GM23338 (cell line): Measurements from ENCODE around the gene DBNL. TPM values are rescaled to one million over a fixed set of nuclear protein-coding genes. Genes with fewer than 3 reads are reported as not detected.
"Not testable (repeated sequence)": the region's sequence is repeated elsewhere in the genome, so short reads cannot be mapped to it uniquely, and the experiment has no call there.

Experiments used
- ATAC-seq: fragments of 200-7000 bp; cut with Tn5 transposase; 3 replicates; pipeline ENCODE4 v1.9.1; 2020
- DNase-seq: peaks from one replicate; pipeline ENCODE4 v3.0.0-alpha.2; 2015; ENCODE audit warnings: low spot score
- H2AFZ ChIP-seq: fragments of 200-600 bp; sonication (generic); 2 replicates; pipeline ENCODE4 v1.8.0; 2016; ENCODE audit warnings: antibody characterized with exemption, mild to moderate bottlenecking, moderate library complexity
- H3F3A ChIP-seq: fragments of 200-600 bp; sonication (generic); replicated peaks from 2 replicates; pipeline ENCODE4 v1.8.0; 2017; ENCODE audit warnings: antibody characterized with exemption, mixed run types, low read depth
- H3K27ac ChIP-seq: fragments of 200-600 bp; sonication (generic); 2 replicates; pipeline ENCODE4 v1.6.1; 2016; ENCODE audit warnings: low read depth
- H3K27me3 ChIP-seq: fragments of 200-600 bp; sonication (generic); 2 replicates; pipeline ENCODE4 v1.8.0; 2016; ENCODE audit warnings: mild to moderate bottlenecking, mixed run types, moderate library complexity; ENCODE audit not compliant: insufficient read depth
- H3K36me3 ChIP-seq: fragments of 200-600 bp; sonication (generic); 2 replicates; pipeline ENCODE4 v1.8.0; 2016; ENCODE audit warnings: mild to moderate bottlenecking; ENCODE audit not compliant: insufficient read depth
- H3K4me1 ChIP-seq: fragments of 200-600 bp; sonication (generic); 2 replicates; pipeline ENCODE4 v1.8.0; 2016; ENCODE audit warnings: mild to moderate bottlenecking, moderate library complexity; ENCODE audit not compliant: insufficient read depth
- H3K4me2 ChIP-seq: fragments of 200-600 bp; sonication (generic); 2 replicates; pipeline ENCODE4 v1.7.1; 2017; ENCODE audit warnings: mixed run types
- H3K4me3 ChIP-seq: fragments of 200-600 bp; sonication (generic); 2 replicates; pipeline ENCODE4 v1.6.1; 2016; ENCODE audit warnings: mixed run types
- H3K79me2 ChIP-seq: fragments of 200-600 bp; sonication (generic); replicated peaks from 2 replicates; pipeline ENCODE4 v1.8.0; 2017; ENCODE audit warnings: mild to moderate bottlenecking; ENCODE audit not compliant: insufficient read depth
- H3K9me2 ChIP-seq: fragments of 200-600 bp; sonication (generic); 2 replicates; pipeline ENCODE4 v1.8.0; 2017; ENCODE audit not compliant: insufficient read depth
- H4K20me1 ChIP-seq: fragments of 200-600 bp; sonication (generic); replicated peaks from 2 replicates; pipeline ENCODE4 v1.8.0; 2017; ENCODE audit warnings: mild to moderate bottlenecking; ENCODE audit not compliant: insufficient read depth
- H3K27ac Mint-ChIP-seq: 2 replicates; pipeline ENCODE4 v1.8.0; 2020; ENCODE audit warnings: inconsistent platforms, mild to moderate bottlenecking, moderate library complexity, mixed read lengths
- H3K27me3 Mint-ChIP-seq: 3 replicates; pipeline ENCODE4 v1.8.0; 2022; ENCODE audit warnings: low read depth, mild to moderate bottlenecking, moderate library complexity, mixed read lengths, inconsistent platforms; ENCODE audit not compliant: insufficient read depth, poor library complexity
- H3K36me3 Mint-ChIP-seq: 3 replicates; pipeline ENCODE4 v1.8.0; 2021; ENCODE audit warnings: low read depth, mild to moderate bottlenecking, inconsistent platforms, moderate library complexity, mixed read lengths
- H3K4me1 Mint-ChIP-seq: 3 replicates; pipeline ENCODE4 v1.8.0; 2020; ENCODE audit warnings: mild to moderate bottlenecking, inconsistent platforms, mixed read lengths
- H3K4me3 Mint-ChIP-seq: 3 replicates; pipeline ENCODE4 v1.8.0; 2021; ENCODE audit warnings: moderate library complexity, mild to moderate bottlenecking, inconsistent platforms, mixed read lengths
- H3K9me3 Mint-ChIP-seq: 3 replicates; pipeline ENCODE4 v1.8.0; 2020; ENCODE audit warnings: moderate library complexity, mild to moderate bottlenecking, inconsistent platforms, mixed read lengths
- CREB1 ChIP-seq: fragments of 250-450 bp; sonication (Bioruptor Pico); IDR thresholded peaks from 2 replicates; pipeline ENCODE4 v1.5.0; 2020; ENCODE audit warnings: low read depth, mild to moderate bottlenecking, moderate library complexity
- POLR2AphosphoS5 ChIP-seq: IDR thresholded peaks from 2 replicates; pipeline ENCODE4 v1.6.1; 2016; ENCODE audit warnings: antibody characterized with exemption, low read depth
- polyA plus RNA-seq: library from polyadenylated mRNA; unstranded; fragments of >200 nt; fragmentation: Nextera tagmentation; extraction: Ambion mirVana; gene quantifications from 2 replicates; pipeline ENCODE4 v1.2.1, GENCODE V29; 2016
- total RNA-seq: library from RNA; depleted of rRNA; stranded (reverse); fragments of >200 nt; shearing (Covaris generic); gene quantifications from 2 replicates; pipeline ENCODE4 v1.2.3, GENCODE V29; 2014
- TF ChIP-seq, protein P1 (sequence below): IDR thresholded peaks from 2 replicates; pipeline ENCODE4 v1.6.1; 2016; ENCODE audit warnings: antibody characterized with exemption
- TF ChIP-seq, protein P2 (sequence below), 2 experiments: fragments of 200-600 bp in 1 of 2; sonication (generic) in 1 of 2; conservative IDR thresholded peaks; 2 replicates each; pipeline versions ENCODE4 v1.5.1 to v1.6.1; 2016 to 2017; ENCODE audit warnings: antibody characterized with exemption in 2 of 2, low read depth in 2 of 2, mild to moderate bottlenecking in 2 of 2, moderate library complexity in 1 of 2

The DBNL gene
- total and polyA plus RNA-seq, 2 experiments from 2014 or later, result 18.1 to 49.4 TPM

DNA sequence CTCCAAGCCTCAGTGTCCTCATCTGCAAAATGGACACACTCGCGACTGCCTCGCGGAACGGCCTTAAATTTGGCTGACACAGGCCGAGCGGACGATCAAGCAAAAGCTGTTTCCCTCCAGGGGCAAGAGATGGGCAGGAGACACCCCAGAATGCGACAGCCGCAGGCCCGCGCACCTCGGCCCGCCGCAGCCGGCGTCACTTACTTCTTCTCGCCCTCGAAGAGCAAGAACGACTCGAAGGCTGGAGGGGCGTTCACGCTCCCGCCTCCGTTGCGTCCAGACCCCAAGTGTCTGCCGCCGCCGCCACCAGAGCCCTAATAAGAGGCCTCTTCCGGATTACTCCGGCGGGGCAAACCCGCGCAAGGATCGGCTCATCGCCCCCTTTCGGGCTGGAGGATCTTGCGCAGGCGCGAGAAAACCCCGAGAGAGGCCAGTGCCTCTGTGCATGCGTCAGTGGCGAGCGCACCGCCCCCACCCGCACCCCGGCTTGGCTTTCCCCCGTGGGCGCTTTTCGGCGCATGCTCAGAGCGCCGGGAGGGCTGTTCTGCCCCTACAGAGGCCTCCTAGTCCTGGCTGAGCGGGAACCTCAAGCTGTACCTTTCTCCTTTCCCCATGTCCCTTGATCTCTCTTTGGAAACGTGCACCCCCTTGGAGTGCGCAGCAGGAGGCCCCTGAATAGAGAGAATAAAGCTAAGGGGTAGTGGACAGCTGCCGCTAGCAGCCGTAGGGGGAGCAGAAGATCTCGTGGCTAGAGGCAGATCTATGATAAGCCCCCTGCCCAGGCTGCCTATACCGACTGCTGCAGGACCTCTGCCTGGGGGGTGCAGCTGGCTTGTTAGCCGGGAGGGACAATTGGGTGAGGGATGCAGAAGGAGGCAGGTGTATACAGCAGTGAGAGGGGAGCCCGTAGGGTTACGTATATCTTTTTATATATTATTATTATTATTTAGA is 25.4 kb upstream of the DBNL start:
- not testable (repeated sequence) for H3F3A ChIP-seq, H3K27me3 ChIP-seq, H2AFZ ChIP-seq, H3K79me2 ChIP-seq, H3K4me1 ChIP-seq, H3K36me3 ChIP-seq, H3K36me3 Mint-ChIP-seq, H4K20me1 ChIP-seq, H3K27me3 Mint-ChIP-seq, H3K9me2 ChIP-seq, H3K9me3 Mint-ChIP-seq, H3K27ac ChIP-seq, H3K4me1 Mint-ChIP-seq
- peak; percentile 95 for DNase-seq
- ATAC-seq, result peak; percentile 93
- Mint-ChIP-seq H3K27ac (0 out of 2 replicates have a peak overlapping the region, but pooled peaks have one; percentile 31), H3K4me3 (peak overlapping the region; percentile 88)
- TF ChIP-seq CREB1 (peak; percentile 72; the same call in 1 of the 2 replicates), POLR2AphosphoS5 (peak; percentile 67)
- TF ChIP-seq, protein P1, sequence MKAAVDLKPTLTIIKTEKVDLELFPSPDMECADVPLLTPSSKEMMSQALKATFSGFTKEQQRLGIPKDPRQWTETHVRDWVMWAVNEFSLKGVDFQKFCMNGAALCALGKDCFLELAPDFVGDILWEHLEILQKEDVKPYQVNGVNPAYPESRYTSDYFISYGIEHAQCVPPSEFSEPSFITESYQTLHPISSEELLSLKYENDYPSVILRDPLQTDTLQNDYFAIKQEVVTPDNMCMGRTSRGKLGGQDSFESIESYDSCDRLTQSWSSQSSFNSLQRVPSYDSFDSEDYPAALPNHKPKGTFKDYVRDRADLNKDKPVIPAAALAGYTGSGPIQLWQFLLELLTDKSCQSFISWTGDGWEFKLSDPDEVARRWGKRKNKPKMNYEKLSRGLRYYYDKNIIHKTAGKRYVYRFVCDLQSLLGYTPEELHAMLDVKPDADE, result peak; percentile 74
- TF ChIP-seq, protein P2, sequence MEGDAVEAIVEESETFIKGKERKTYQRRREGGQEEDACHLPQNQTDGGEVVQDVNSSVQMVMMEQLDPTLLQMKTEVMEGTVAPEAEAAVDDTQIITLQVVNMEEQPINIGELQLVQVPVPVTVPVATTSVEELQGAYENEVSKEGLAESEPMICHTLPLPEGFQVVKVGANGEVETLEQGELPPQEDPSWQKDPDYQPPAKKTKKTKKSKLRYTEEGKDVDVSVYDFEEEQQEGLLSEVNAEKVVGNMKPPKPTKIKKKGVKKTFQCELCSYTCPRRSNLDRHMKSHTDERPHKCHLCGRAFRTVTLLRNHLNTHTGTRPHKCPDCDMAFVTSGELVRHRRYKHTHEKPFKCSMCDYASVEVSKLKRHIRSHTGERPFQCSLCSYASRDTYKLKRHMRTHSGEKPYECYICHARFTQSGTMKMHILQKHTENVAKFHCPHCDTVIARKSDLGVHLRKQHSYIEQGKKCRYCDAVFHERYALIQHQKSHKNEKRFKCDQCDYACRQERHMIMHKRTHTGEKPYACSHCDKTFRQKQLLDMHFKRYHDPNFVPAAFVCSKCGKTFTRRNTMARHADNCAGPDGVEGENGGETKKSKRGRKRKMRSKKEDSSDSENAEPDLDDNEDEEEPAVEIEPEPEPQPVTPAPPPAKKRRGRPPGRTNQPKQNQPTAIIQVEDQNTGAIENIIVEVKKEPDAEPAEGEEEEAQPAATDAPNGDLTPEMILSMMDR (conservative IDR thresholded peaks at IDR 0.05; ENCODE audit: low read depth in 2 of 2), result peak; percentile 58 to 78
- H3K4me2 ChIP-seq, result peak overlapping the region; percentile 82
- H3K4me3 ChIP-seq, result peak overlapping the region; percentile 74

DNA sequence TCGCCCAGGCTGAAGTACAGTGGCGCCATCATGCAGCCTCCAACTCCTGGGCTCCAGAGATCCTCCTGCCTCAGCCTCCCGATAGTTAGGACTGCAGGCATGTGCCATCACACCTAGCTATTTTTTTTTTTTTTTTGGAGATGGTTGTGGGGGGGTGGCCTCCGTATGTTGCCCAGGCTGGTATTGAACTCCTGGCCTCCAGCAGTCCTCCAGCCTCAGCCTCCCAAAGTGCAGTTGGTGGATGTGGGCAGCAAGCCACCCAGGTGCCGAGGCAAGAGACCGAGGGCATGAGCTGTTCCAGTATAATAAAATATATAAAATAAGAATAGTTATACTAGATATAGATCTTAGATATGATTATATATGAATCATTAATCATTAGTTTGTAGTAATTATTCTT is 24.7 kb upstream of the DBNL start:
- H3K36me3 Mint-ChIP-seq, H3K4me1 ChIP-seq, H3K27me3 ChIP-seq, H3K27me3 Mint-ChIP-seq, H3K27ac Mint-ChIP-seq, H3K9me3 Mint-ChIP-seq, H3K4me3 Mint-ChIP-seq, H4K20me1 ChIP-seq, H3K4me2 ChIP-seq, H3K9me2 ChIP-seq, ATAC-seq, H3K36me3 ChIP-seq, H3K27ac ChIP-seq, H3F3A ChIP-seq, H3K79me2 ChIP-seq, DNase-seq, H3K4me1 Mint-ChIP-seq, H2AFZ ChIP-seq, H3K4me3 ChIP-seq: not testable (repeated sequence)

DNA sequence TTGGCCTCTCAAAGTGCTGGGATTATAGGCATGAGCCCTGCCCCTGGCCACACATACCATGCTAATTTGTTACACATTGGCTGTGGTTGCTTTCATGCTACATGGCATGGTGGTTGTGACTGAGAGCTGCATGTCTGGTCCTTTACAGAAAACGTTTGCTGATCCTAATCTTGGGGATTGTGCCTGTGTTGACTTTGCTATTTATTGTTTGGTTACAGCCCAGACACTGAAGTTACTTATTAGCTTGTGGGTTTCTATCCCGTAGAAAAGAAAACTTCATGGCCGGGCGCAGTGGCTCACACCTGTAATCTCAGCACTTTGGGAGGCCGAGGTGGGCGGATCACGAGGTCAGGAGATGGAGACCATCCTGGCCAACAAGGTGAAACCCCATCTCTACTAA is 22.4 kb upstream of the DBNL start:
- H4K20me1 ChIP-seq, H3K4me2 ChIP-seq, H2AFZ ChIP-seq, H3K79me2 ChIP-seq, H3K4me3 Mint-ChIP-seq, H3K9me3 Mint-ChIP-seq, DNase-seq, H3F3A ChIP-seq, H3K36me3 ChIP-seq, H3K27ac Mint-ChIP-seq, H3K9me2 ChIP-seq, H3K27me3 Mint-ChIP-seq, H3K27me3 ChIP-seq, H3K4me1 Mint-ChIP-seq, H3K36me3 Mint-ChIP-seq, H3K4me1 ChIP-seq, H3K27ac ChIP-seq, ATAC-seq, H3K4me3 ChIP-seq: not testable (repeated sequence)

DNA sequence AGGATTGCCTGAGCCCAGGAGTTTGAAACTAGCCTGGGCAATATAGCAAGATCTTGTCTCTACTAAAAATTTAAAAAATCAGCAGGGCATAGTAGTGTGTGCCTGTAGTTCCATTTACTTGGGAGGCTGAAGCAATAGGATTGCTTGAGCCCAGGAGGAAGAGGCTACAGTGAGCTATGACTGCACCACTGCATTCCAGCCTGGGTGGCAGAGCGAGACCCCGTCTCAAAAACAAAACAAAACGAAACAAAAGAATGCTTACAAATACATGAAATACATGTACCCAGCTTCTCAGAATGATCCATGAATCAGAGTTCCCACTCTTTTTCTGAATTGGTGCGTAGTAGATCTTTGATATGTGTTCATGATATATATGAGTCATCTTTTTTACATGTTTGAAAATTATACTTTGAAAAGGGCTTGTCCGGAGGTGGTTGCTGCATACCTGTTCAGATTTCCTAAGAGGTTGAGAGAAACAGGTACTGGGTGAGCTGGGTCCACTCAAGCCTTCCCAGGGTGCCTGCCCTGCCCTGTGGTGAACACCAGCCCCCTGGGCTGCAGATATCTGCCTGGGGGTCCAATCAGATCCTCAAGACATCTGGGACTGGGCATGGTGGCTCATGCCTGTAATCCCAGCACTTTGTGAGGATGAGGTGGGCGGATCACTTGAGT is 21.6 kb upstream of the DBNL start:
- not testable (repeated sequence) for H3K4me2 ChIP-seq, H3K27ac ChIP-seq, DNase-seq, H3K27ac Mint-ChIP-seq, ATAC-seq, H4K20me1 ChIP-seq, H2AFZ ChIP-seq, H3K4me1 ChIP-seq, H3K27me3 Mint-ChIP-seq, H3K36me3 ChIP-seq, H3K4me1 Mint-ChIP-seq, H3K9me3 Mint-ChIP-seq, H3K9me2 ChIP-seq, H3K4me3 Mint-ChIP-seq, H3F3A ChIP-seq, H3K4me3 ChIP-seq, H3K27me3 ChIP-seq, H3K36me3 Mint-ChIP-seq, H3K79me2 ChIP-seq

DNA sequence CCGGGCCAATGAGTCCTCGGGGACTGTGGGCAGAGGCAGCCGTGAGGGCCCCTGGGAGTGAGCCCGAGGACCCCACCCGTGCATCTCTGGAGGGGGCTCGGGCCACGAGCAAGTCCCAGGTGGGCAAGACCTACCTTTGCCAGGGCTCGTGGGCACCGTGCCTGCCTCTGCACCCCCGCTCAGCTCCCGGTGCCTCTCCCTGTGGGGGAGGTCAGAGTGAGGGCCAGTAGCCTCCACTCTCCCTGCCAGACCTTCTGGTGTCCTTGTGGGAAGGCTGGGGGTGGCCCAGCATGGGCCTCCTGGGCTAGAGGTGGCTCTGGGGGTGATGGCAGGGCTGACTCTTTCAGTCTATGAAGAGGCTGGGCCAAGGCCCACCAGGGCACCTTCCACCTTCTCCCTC is 15.1 kb upstream of the DBNL start:
- not testable (repeated sequence) for H2AFZ ChIP-seq, H3K4me3 Mint-ChIP-seq, ATAC-seq, H3F3A ChIP-seq, H3K4me1 Mint-ChIP-seq, H4K20me1 ChIP-seq, H3K36me3 ChIP-seq, H3K4me2 ChIP-seq, H3K4me1 ChIP-seq, H3K27me3 ChIP-seq, H3K27ac ChIP-seq, H3K4me3 ChIP-seq, H3K9me2 ChIP-seq, H3K27me3 Mint-ChIP-seq, DNase-seq, H3K79me2 ChIP-seq, H3K36me3 Mint-ChIP-seq, H3K27ac Mint-ChIP-seq, H3K9me3 Mint-ChIP-seq
